Testis (tissue), 2 donors: ENCODE results near the gene KIF1C.
"Not testable (repeated sequence)": the region's sequence is repeated elsewhere in the genome, so short reads cannot be mapped to it uniquely, and the experiment has no call there.

Experiments used
- CTCF ChIP-seq, 3 experiments: fragments of 450-650 bp in 2 of 3; fragments of 200-600 bp in 1 of 3; sonication (generic) in 1 of 3; IDR thresholded peaks; one replicate each; pipeline ENCODE4 v1.5.1; 2016 to 2019; ENCODE audit warnings: antibody characterized with exemption in 3 of 3, mild to moderate bottlenecking in 2 of 3, moderate library complexity in 1 of 3
- POLR2A ChIP-seq: fragments of 450-650 bp; IDR thresholded peaks from one replicate; pipeline ENCODE4 v1.6.1; 2017; ENCODE audit warnings: antibody characterized with exemption, mild to moderate bottlenecking, moderate library complexity

GRCh38 chr17:5077275-5077674, 79.5 kb downstream of the KIF1C start:
- not testable (repeated sequence) for TF ChIP-seq POLR2A; CTCF (IDR thresholded peaks at IDR 0.05)
